Endodermal cell (in vitro differentiated cells): Measurements from ENCODE around the gene LRRFIP1. TPM values are rescaled to one million over a fixed set of nuclear protein-coding genes. Genes with fewer than 3 reads are reported as not detected.

Experiments used
- DNase-seq: peaks from one replicate; pipeline ENCODE4 v3.0.0-alpha.2; 2017
- H3K27ac ChIP-seq: 2 replicates; pipeline ENCODE4 v1.5.1; 2013; ENCODE audit warnings: mild to moderate bottlenecking, low read depth, low read length, moderate library complexity
- H3K27me3 ChIP-seq: 2 replicates; pipeline ENCODE4 v1.6.1; 2013; ENCODE audit warnings: mild to moderate bottlenecking, low read length, moderate library complexity; ENCODE audit not compliant: insufficient read depth, control insufficient read depth, poor library complexity, severe bottlenecking
- H3K36me3 ChIP-seq: 2 replicates; pipeline ENCODE4 v1.7.0; 2013; ENCODE audit warnings: mild to moderate bottlenecking, low read length, moderate library complexity; ENCODE audit not compliant: control insufficient read depth, insufficient read depth
- H3K4me1 ChIP-seq: one replicate; pipeline ENCODE4 v1.7.0; 2013; ENCODE audit warnings: low read length; ENCODE audit not compliant: control insufficient read depth, insufficient read depth
- H3K4me3 ChIP-seq: 2 replicates; pipeline ENCODE4 v1.5.1; 2013; ENCODE audit warnings: mild to moderate bottlenecking, low read length, moderate library complexity
- H3K9ac ChIP-seq: 2 replicates; pipeline ENCODE4 v1.6.1; 2013; ENCODE audit warnings: mild to moderate bottlenecking, low read length, moderate library complexity; ENCODE audit not compliant: poor library complexity, severe bottlenecking; ENCODE audit errors: extremely low read depth
- H3K9me3 ChIP-seq: 2 replicates; pipeline ENCODE4 v1.6.1; 2013; ENCODE audit warnings: mild to moderate bottlenecking, low read length, moderate library complexity; ENCODE audit not compliant: control insufficient read depth
- H3K27ac Mint-ChIP-seq: 2 replicates; pipeline ENCODE4 v1.8.0; 2020; ENCODE audit warnings: mixed read lengths
- H3K27me3 Mint-ChIP-seq: 2 replicates; pipeline ENCODE4 v1.8.0; 2021; ENCODE audit warnings: mild to moderate bottlenecking, mixed read lengths; ENCODE audit not compliant: insufficient read depth
- H3K36me3 Mint-ChIP-seq: 2 replicates; pipeline ENCODE4 v1.8.0; 2020; ENCODE audit warnings: low read depth, mixed read lengths
- H3K4me1 Mint-ChIP-seq: 2 replicates; pipeline ENCODE4 v1.8.0; 2020; ENCODE audit warnings: mixed read lengths
- H3K4me3 Mint-ChIP-seq: 2 replicates; pipeline ENCODE4 v1.8.0; 2020; ENCODE audit warnings: mild to moderate bottlenecking, moderate library complexity, mixed read lengths
- H3K9me3 Mint-ChIP-seq: 2 replicates; pipeline ENCODE4 v1.8.0; 2020; ENCODE audit warnings: mild to moderate bottlenecking, mixed read lengths
- WGBS, 2 experiments: methylation state at CpG; one replicate each; pipeline versions ENCODE4 v1.1.5 to v1.1.7; 2013; ENCODE audit warnings: missing lambda C conversion rate in 2 of 2, mixed read lengths in 1 of 2; ENCODE audit not compliant: insufficient coverage in 1 of 2, insufficient read length in 1 of 2; 5-methylcytosine and 5-hydroxymethylcytosine counted together
- total RNA-seq, 2 donors: library from RNA; stranded (reverse); fragmentation: NEBNext Ultra II Directional in 1 of 2; extraction: Animal tissue kit (Norgen Biotek cat#: 25700) in 1 of 2; gene quantifications; 2 replicates in 1 of 2; 3 replicates in 1 of 2; pipeline ENCODE4 v1.2.1, GENCODE V29; 2021
- TF ChIP-seq, protein P1 (sequence below): fragments of 200-600 bp; sonication (generic); conservative IDR thresholded peaks from 2 replicates; pipeline ENCODE4 v1.5.0; 2021; ENCODE audit warnings: antibody characterized with exemption, mild to moderate bottlenecking

The LRRFIP1 gene
- total RNA-seq, 2 donors from 2014 or later, result 102 to 132 TPM

DNA sequence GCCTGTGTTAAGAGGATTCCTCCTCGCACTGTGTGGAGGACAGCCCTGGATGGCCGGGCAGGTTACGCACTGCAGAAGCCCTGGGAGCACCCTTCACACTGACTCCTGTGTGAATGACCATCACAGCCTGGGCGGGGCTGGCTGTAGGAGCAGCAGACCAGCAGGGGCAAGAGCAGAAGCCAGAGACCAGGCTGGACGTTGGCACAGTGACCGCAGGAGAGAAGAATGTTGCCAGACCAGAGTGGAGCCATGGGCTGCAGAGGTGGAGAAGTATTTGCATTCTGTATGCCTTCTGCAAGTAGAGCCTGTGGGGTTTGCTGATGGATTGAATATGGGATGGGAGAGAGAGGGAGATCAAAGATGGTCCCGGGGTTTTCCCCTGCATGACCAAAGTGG is 23.1 kb downstream of the LRRFIP1 start:
- Mint-ChIP-seq H3K9me3 (peaks cover 30% of the 10 kb centered on the region), H3K27me3 (no peaks in the 10 kb centered on the region), H3K36me3 (peaks cover 70% of the 10 kb centered on the region), H3K4me1 (peaks cover under 1% of the 10 kb centered on the region), H3K4me3 (no peak overlapping the region), H3K27ac (no peak overlapping the region)
- H3K4me1 ChIP-seq, result no peaks in the 10 kb centered on the region
- peaks cover 77% of the 10 kb centered on the region for H3K36me3 ChIP-seq
- H3K27me3 ChIP-seq, result no peaks in the 10 kb centered on the region
- H3K4me3 ChIP-seq, result no peak overlapping the region
- H3K9me3 ChIP-seq, result peaks cover 59% of the 10 kb centered on the region
- TF ChIP-seq, protein P1, sequence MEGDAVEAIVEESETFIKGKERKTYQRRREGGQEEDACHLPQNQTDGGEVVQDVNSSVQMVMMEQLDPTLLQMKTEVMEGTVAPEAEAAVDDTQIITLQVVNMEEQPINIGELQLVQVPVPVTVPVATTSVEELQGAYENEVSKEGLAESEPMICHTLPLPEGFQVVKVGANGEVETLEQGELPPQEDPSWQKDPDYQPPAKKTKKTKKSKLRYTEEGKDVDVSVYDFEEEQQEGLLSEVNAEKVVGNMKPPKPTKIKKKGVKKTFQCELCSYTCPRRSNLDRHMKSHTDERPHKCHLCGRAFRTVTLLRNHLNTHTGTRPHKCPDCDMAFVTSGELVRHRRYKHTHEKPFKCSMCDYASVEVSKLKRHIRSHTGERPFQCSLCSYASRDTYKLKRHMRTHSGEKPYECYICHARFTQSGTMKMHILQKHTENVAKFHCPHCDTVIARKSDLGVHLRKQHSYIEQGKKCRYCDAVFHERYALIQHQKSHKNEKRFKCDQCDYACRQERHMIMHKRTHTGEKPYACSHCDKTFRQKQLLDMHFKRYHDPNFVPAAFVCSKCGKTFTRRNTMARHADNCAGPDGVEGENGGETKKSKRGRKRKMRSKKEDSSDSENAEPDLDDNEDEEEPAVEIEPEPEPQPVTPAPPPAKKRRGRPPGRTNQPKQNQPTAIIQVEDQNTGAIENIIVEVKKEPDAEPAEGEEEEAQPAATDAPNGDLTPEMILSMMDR, result no peak
- 95% methylated on average over 7 of the region's 7 CpGs for WGBS, 2 experiments
- H3K27ac ChIP-seq, result no peak overlapping the region
- H3K9ac ChIP-seq, result no peak overlapping the region
- no peak for DNase-seq

DNA sequence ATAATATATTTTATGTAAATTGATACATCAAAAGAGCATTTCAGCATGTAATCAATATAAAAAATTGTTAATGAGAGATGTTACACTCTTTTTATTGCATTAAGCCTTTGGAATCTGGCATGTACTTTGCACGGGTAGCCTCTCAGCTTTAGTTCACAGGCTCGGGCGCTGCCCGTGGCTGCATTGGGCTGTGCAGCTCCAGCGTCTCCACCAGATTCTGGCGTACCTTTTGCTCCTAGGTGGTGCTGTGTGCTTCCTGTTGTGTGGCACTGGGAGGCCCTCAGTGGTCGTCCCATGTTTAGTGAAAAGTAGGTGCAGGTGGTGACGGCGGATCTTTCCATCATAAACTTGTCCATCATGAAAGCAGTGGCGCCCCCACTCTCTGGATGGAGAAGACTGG is 24.4 kb downstream of the LRRFIP1 start:
- H3K27me3 ChIP-seq, result no peaks in the 10 kb centered on the region
- no peak overlapping the region for H3K27ac Mint-ChIP-seq
- no peaks in the 10 kb centered on the region for H3K4me1 ChIP-seq
- H3K36me3 Mint-ChIP-seq, result peaks cover 70% of the 10 kb centered on the region
- no peak overlapping the region for H3K4me3 ChIP-seq
- no peak for DNase-seq
- peaks cover 72% of the 10 kb centered on the region for H3K9me3 ChIP-seq
- H3K27ac ChIP-seq, result no peak overlapping the region
- H3K4me1 Mint-ChIP-seq, result no peaks in the 10 kb centered on the region
- WGBS, 2 experiments, result 96 to 97% methylated on average over 5 to 10 of the region's 10 CpGs
- TF ChIP-seq, protein P1, result no peak
- no peaks in the 10 kb centered on the region for H3K27me3 Mint-ChIP-seq
- H3K9me3 Mint-ChIP-seq, result peaks cover 35% of the 10 kb centered on the region
- no peak overlapping the region for H3K4me3 Mint-ChIP-seq
- H3K9ac ChIP-seq, result no peak overlapping the region
- H3K36me3 ChIP-seq, result peaks cover 78% of the 10 kb centered on the region

DNA sequence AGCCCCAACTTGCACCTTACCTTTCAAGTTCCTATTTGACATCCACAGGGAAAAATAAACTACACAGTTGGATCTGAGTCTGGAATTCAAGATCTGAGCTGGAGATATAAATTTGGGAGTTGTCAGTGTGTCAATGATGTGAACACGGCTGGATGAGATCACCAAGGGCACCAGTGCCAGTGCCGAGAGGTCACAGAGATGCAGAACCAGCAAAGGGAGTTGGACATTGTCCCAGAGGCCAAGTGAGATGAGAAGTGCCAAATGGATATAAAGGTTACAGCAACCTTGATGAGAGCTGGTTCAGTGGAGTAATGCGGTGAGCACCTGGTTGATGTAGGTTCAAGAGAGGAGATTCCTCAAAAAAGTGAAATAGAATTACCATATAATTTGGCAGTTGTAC is 24.8 kb downstream of the LRRFIP1 start:
- Mint-ChIP-seq H3K4me1 (no peaks in the 10 kb centered on the region), H3K4me3 (no peak overlapping the region), H3K36me3 (peaks cover 70% of the 10 kb centered on the region), H3K27me3 (no peaks in the 10 kb centered on the region), H3K9me3 (peaks cover 39% of the 10 kb centered on the region), H3K27ac (no peak overlapping the region)
- TF ChIP-seq, protein P1, result no peak
- Histone ChIP-seq H3K4me1 (no peaks in the 10 kb centered on the region), H3K4me3 (no peak overlapping the region), H3K27me3 (no peaks in the 10 kb centered on the region), H3K36me3 (peaks cover 78% of the 10 kb centered on the region), H3K9me3 (peaks cover 76% of the 10 kb centered on the region), H3K9ac (no peak overlapping the region), H3K27ac (no peak overlapping the region)
- no peak for DNase-seq
- 96 to 97% methylated on average over 3 of the region's 3 CpGs for WGBS, 2 experiments
